ENCODE measurements around the gene CHMP4A.

CHMP4A gene

DNA sequence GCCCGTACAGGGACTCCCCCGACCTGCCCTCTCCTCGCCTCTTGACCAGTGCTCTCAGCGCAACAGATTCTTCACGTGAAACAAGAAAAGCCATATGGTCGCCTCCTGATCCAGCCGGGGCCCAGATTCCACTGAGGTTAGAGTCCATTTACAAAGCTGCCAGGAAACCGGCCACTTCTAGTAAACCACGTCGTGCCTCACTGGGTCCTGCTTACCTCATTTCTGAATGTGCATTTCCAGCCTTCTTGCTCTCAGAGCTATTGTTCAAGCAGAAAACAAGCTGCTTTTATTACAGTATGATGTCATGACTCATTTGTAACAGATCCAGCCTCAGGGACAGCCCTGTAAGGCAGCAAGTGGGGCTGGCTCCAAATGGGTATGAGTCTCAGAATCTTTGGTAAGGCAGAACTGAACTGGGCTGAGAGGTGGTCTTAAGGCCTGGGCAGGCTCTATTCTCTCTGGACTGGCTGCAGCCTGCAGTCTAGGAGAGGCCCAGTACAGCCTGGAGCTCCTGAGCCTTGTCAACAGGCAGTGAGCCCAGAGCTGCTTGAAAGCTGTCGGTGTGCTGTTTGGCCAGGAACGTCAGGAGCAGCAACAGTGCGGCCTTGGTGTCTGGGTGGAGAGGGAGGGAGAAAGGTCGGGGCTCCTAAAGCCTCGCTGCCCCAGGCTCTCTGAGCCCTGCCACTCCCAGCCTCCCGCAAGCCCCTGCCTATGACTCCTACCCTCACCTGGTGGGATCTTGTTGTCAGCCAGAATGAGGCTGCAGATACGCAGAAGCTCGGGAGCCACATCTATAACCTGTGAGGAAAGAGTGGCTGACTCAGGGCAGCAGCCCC is 33.1 kb downstream of the CHMP4A start:
- DNase-seq (ENCODE audit: low read depth in 2 of 2, low spot score in 1 of 2), result no peak

DNA sequence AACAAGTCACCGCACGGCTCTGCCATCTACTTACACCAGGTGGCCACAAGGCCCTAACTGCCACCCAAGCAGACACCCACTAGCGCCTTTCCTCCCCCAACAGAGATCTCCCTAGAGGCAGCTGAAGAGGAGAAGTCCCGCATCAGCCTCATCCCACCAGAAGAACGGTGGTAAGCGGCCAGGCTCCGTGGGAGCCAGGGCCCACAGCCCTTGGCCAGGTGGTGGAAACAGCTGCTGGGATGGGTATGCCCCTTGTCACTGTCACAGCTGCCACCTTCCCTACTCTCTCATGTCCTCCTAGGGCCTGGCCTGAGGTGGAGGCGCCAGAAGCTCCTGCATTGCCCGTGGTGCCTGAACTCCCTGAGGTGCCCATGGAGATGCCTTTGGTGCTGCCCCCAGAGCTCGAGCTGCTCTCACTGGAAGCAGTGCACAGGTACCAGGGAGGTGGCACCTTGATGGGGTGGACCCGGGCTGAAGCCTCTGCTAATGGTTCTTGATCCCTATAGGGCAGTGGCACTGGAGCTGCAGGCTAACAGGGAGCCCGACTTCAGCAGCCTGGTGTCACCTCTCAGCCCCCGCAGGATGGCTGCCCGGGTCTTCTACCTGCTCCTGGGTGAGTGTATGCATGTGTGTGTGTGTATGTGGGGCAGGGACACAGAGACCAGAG is 33.9 kb downstream of the CHMP4A start:
- DNase-seq (ENCODE audit: low read depth in 2 of 2, low spot score in 1 of 2), result no peak

DNA sequence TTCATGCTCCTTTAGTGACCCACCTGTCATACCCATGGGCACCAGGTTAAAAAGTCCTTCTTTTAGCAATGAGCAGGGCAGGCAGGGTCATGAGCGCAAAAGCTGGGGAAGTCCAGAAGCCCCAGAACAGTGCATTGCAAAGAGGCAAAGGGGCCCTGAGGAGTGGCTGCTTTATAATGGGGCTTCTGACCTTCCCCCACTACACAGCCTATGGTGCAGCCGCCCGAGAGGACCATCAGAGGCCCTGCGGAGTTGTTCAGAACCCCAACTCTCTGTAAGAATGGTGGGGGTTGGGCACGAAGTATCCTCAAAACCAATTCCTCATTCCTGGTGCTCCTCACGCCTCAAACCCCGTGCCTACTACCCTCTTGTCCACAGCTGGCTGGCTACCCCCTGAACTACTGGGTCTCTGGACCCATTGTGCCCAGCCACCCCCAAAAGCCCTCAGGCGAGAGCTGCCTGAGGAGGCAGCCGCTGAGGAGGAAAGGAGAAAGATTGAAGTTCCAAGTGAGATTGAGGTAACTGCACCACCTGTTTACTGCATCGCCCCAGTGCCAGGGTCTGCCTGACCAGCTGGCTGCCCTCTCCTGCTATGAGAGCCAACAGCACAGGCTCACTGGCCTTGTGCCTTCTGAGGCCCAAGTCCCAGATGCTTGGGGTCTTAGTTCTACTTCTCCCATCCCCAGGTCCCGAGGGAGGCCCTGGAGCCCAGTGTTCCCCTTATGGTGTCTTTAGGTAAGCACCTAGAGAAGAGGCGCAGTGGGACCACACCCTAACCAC is 34.7 kb downstream of the CHMP4A start:
- DNase-seq (ENCODE audit: low read depth in 2 of 2, low spot score in 1 of 2), result no peak

DNA sequence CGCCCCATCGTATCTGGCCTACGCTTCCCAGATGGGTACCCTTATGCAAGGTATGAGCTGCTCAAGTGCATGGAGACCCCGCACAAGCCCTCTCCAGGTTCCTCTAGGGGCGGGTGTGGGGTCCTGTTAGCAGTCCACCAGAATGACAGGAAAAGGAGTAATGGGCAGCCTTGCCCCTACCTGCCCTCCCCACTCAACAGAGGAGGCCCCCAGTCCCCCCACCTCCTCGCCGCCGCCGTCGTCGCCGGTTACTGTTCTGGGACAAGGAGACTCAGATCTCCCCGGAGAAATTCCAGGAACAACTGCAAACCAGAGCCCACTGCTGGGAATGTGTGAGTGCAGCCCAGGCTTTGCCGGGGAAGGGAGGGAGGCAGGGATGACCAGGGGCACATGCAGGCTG is 35.4 kb downstream of the CHMP4A start:
- DNase-seq (ENCODE audit: low read depth in 2 of 2, low spot score in 1 of 2), result no peak

DNA sequence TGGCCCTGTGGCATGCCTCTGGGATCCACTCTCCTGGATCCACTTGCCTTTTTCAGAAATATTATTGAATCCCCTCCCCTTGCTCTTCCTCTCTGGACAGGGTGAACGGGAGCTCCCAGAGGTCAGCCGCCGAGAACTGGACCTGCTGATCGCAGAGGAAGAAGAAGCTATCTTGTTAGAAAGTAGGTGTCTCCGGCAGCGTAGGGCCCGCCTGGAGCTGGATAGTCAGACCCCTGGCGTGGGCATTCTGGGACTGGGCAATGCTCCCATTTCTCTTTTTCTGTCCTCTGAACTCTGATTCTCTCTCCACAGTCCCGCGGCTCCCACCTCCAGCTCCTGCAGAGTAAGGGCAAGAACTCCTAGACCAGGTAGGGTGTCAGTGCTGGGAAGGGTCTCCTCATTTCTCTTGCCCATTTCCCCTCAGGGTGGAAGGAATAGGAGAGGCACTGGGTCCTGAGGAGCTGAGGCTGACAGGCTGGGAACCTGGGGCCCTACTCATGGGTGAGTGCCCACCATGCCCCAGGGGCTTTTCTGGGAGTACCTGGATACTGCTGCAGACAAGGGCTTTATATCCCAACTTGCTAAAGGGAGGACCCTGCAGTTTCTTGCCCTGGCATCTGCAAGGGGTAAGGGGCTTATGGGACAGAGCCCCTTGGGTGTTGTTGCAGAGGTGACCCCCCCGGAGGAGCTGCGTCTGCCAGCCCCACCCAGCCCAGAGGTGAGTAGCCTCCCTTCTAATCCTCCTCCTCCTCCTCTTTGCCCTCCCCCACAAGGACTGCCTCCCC is 36.1 kb downstream of the CHMP4A start:
- DNase-seq (ENCODE audit: low read depth in 2 of 2, low spot score in 1 of 2), result no peak

DNA sequence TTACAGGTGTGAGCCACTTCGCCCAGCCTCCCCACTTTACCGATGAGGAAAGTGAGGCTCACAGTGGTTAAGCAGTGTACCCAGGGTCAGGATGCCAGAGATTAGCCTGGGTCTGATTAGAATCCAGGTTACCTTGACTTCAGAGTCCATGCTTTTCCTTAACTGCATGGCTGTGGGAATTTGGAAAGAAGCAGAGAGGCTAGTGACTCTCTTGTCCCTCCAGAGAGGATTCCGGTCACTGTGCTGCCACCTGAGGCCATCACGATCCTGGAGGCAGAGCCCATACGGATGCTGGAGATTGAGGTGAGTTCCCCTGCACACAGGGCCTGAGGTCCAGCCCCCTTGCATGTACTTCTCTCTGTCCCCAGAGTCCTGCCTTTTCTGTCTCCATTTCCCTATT is 36.7 kb downstream of the CHMP4A start:
- no peak for DNase-seq (ENCODE audit: low read depth in 2 of 2, low spot score in 1 of 2)

DNA sequence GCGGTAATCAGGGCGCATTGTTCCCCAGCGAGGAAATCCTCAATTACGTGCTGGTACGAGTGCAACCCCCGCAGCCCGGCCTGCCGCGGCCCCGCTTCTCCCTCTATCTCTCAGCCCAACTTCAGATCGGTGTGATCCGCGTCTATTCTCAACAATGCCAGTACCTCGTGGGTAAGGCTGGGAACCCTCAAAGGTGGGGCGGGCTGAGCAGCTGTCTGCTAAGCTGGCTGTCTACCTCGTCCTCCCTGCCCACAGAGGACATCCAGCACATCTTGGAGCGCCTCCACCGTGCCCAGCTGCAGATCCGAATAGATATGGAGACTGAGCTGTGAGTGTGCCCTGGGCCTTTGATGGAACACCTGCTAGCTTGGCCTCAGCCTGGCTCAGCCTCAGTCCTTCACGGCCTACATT is 40.4 kb downstream of the CHMP4A start:
- no peak for DNase-seq (ENCODE audit: low read depth in 2 of 2, low spot score in 1 of 2)

DNA sequence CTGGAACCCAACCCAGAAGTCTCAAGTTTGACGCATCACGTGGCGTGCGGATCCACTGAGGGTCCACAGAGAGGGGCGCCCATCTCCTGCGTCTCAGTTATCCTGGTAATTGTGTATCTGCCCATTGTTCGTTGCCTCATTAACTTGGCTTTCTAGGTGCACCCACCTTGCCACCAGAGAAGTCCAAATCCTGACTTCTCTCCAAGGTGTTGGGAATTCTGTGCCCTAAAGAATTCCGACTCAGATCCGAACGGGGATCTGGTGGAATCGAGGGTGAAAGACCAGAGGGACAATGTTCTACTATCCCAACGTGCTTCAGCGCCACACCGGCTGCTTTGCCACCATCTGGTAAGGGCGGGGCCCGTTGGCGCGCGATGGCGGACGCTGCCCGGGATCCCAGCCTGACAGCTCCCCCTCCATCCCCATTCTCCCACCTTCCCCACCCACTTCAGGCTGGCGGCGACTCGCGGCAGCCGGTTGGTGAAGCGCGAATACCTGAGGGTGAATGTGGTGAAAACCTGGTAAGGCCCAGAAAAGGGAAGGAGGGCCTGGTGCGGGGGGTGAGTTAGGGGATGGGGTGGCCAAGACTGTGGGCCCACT is 40.9 kb downstream of the CHMP4A start:
- no peak for DNase-seq (ENCODE audit: low read depth in 2 of 2, low spot score in 1 of 2)

DNA sequence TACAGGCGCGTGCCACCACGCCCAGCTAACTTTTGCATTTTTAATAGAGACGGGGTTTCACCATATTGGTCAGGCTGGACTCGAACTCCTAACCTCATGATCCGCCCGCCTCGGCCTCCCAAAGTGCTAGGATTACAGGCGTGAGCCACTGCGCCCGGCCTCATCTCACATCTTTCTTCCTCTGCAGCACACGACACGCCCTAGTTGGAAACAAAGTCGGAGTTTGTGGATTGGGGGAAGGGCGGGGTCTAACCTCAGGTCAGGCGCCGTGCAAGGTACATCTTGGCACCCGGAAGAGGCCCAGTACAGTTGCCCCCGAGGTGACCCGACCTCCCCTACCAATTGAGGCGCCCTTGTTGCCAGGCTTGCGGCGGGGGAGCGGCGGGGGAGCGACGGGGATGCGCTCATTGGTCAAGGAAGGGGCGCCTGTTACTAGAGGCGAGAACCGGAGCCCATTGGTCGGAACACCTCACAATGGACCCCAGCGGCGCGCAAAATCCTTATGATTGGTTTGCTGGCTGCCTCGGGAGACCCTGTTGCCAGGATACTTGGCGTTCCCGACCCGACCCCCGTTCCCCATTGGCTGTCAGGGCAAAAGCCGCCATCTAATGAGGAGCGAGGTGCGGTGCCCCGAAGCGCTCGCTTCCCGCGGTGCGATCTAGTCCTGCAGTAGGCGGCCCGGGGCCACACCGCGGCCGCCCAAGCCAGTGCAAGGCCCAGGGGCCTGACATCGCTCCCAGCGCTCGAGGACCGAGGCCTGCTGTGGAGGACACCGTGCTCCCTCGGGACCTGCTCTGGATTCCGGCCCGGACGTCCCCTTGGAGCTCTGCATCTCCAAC is 41.6 kb downstream of the CHMP4A start, which contains the start of gene REC8:
REC8 (plus strand) TSS at position 659 of the 839 bp plus-strand sequence. CDS start 473 bp downstream, outside the sequence.
- peak; percentile 42 to 59 for DNase-seq (ENCODE audit: low read depth in 2 of 2, low spot score in 1 of 2)

DNA sequence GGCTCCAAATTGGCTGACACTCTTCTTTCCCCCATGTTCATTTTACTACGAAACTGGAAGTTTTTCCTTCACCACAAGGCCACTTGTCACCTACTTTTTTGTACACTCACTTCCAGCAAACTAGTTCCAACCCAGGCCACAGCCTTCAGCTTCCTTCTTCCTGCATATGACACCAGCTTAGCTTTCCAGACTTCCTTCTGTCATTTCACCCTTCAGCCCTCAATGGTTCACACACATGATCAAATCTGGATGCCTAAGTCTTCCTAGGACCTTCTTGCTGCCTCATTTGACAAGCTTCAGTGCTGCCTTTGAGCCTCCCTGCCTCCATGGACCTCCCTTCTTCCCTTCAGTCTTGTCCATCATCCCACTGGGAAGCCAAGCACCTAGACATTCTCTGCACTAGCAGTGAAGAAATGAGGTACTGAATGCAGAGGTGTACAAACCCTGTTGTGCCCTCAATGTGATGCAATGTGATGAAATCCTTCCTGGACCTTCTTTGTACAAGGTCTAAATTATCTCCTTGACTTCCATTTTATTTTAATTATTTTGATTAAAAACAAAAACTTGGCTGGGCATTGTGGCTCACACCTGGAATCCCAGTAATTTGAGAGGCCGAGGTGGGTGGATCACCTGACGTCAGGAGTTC is 45.7 kb downstream of the CHMP4A start:
- no peak for DNase-seq (ENCODE audit: low read depth in 2 of 2, low spot score in 1 of 2)

DNA sequence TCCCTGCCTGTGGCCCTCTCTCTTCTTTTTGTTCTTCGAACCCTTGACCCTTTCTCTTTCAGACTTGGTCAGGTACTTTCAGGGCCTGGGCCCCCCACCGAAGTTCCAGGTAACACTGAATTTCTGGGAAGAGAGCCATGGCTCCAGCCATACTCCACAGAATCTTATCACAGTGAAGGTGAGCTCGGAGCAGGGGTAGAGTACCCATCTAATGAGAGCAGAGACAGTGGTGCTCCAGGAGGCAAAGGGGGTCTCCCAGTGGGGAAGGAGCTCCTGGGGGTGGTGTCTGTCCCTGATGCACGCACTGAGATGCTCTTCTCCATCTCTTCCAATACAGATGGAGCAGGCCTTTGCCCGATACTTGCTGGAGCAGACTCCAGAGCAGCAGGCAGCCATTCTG is 47.5 kb downstream of the CHMP4A start:
- no peak for DNase-seq (ENCODE audit: low read depth in 2 of 2, low spot score in 1 of 2)

DNA sequence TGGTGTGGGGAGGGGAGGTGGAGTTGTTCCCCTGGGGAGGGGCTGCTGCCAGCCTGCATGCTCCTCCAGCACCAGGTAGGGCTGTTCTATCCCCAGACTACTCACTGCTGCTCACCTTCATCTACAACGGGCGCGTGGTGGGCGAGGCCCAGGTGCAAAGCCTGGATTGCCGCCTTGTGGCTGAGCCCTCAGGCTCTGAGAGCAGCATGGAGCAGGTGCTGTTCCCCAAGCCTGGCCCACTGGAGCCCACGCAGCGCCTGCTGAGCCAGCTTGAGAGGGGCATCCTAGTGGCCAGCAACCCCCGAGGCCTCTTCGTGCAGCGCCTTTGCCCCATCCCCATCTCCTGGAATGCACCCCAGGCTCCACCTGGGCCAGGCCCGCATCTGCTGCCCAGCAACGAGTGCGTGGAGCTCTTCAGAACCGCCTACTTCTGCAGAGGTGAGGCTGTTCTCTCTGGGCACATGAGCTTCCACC is 48.7 kb downstream of the CHMP4A start:
- no peak for DNase-seq (ENCODE audit: low read depth in 2 of 2, low spot score in 1 of 2)

DNA sequence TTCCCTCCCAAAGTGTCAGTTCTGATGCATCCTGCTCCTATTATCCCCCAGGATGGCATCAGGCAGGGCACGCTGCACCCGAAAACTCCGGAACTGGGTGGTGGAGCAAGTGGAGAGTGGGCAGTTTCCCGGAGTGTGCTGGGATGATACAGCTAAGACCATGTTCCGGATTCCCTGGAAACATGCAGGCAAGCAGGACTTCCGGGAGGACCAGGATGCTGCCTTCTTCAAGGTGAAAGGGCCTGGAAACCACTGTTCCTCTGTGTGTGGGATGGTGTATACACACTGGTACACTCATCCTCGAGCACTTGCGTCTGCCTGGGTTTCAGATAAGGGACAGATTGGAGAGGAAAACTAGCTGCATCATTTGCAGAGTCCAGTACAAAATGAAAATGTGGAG is 51.2 kb downstream of the CHMP4A start:
- no peak for DNase-seq (ENCODE audit: low read depth in 2 of 2, low spot score in 1 of 2)

DNA sequence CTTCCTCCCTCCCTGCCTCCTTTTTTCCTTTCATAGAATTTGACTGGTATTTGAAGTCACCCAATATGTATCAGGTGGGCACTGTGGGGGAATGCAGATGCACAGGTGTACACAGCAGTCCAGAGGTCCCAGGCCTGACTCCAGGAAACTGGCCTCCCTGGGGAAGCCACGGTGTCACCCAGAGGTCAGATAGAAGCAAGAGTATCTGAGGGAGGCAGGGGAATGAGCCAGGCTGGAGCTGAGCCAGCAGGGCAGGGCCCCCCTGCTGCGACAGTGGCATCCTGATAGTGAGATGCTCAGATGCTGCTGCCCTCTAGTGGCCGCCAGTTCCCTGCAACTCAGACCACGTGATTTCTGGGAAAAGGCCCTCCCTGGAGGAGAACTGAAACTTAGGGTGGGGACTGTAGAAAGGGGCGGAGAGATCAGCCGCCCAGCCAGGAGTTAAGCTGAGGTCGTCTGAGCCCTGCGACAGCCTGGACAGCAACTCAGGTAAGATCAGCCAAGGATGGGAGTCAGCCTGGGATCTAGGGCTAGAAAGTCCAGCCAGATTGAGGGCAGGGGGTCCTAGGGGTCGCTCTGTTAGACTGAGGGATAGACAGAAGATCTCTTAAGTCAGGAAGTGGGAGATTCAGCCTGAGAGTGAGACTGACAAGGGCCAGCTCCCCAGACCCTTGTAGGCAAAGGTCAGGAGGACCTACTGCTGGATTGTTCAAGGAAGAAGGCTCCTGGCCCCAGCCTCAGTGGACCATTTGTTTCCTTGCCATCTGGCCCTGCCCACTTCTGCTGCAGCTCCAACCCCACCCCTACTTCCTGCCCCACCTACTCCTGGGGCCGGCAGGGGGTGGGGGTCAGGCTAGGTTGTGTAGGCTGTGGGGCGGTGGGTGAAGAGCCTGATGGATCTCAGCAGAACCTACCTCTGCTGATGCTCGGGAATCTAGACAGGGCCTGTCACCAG is 52.2 kb downstream of the CHMP4A start, which contains the start of gene IRF9:
IRF9 (plus strand) TSS at position 416 of the 955 bp plus-strand sequence. CDS start 880 bp downstream, outside the sequence.
- DNase-seq (ENCODE audit: low read depth in 2 of 2, low spot score in 1 of 2), result peak; percentile 98 to 99

DNA sequence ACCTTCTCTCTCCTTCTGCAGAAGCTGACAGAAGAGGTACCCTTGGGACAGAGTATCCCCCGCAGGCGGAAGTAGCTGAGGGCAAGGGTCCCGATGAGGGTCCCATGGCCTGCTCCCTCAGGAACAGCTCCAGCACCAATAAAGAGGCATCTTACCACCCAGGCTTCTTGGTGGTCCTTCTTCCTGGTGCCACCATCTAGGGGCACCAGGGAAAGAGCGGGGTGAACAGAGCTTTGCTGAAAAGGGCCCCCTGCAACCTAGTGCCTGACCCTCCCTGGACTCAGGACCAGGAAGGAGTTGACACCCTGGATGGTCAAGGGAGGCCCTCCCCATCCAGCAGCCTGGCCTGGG is 52.8 kb downstream of the CHMP4A start:
- no peak for DNase-seq (ENCODE audit: low read depth in 2 of 2, low spot score in 1 of 2)

DNA sequence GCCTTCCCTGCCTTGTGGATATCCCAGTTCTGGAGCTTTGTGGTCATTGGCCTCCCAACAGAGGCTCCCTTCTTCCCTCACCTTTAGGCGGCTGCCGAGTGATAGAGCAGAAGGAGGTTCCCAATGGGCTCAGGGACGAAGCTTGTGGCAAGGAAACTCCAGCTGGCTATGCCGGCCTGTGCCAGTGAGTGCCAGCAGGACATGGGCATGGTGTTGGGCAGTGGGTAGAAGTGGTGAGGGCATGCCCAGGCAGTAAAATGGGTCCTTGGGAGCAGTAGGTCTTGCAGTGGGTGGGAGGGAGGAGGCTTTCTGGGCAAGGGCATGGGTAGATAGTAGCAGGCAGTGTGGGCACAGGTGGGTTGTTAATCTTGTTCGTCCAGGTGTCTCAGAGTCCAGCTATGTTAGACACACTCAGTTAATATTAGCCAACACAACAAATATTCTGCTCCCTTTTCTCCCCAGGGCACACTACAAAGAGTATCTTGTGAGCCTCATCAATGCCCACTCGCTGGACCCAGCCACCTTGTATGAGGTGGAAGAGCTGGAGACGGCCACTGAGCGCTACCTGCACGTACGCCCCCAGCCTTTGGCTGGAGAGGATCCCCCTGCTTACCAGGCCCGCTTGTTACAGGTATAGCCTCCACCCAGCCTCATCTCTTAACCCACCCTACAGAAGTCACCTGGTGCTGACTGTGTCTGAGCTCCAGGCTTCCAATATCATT is 53.4 kb downstream of the CHMP4A start:
- DNase-seq (ENCODE audit: low read depth in 2 of 2, low spot score in 1 of 2), result no peak
